GM19452 (cell line): ENCODE measurements around the gene CMSS1.
A peak's percentile ranks its signal among the peaks of the same experiment; 100 is the strongest.

Experiments
- ATAC-seq: cut with Tn5 transposase; IDR thresholded peaks from one replicate; pipeline ENCODE4 v1.9.1; 2021; ENCODE audit not compliant: unreplicated experiment

Gene CMSS1

DNA sequence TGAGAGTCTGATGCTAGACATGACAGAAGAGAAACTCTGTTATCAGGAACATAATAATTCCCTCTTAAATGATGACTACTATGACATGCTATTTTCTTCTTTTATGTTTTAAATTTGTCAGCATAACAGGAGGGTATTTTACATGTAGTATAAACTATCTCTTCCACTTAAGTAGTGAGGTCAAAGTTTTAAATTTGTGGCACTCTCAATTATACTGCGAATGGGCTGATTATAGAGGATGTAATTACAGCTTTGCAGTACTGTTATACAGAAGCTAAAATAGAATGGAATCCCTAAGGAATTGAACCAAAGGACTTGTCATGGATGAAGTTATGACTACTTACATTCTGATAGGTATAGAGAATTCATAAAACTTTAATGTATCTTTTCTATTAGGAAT is 34.3 kb downstream of the CMSS1 start:
- no peak for ATAC-seq

GRCh38 chr3:99852851-99853250 is 35.2 kb downstream of the CMSS1 start:
- no peak for ATAC-seq

DNA sequence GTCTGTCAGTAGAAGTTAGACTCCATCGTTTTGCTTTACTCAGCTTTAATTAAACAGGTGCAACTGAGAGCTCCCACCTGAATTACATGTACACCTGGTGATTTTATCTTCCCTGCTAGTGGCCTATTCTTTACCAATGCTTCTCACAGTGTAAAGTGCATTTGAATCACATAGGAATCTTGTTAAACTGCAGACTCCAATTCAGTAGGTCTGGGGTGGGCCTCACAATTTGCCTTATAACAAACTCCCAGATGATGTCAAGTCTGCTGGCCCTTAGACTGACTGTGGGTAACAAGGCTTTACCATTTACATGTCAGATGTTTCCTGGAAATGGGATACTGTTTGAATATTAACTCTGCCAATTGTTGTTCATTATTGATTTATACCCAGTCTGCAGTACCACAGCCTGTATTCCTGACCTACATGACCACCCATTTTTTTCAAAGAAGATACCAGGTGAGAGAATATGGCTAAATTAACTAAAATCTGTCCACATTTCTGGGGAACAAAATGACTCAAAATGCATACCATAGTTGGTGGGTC is 37.2 kb downstream of the CMSS1 start:
- no peak for ATAC-seq

- no peak for ATAC-seq
Observed at GRCh38 chr3:99855900-99856299, 38.2 kb downstream of the CMSS1 start.

DNA sequence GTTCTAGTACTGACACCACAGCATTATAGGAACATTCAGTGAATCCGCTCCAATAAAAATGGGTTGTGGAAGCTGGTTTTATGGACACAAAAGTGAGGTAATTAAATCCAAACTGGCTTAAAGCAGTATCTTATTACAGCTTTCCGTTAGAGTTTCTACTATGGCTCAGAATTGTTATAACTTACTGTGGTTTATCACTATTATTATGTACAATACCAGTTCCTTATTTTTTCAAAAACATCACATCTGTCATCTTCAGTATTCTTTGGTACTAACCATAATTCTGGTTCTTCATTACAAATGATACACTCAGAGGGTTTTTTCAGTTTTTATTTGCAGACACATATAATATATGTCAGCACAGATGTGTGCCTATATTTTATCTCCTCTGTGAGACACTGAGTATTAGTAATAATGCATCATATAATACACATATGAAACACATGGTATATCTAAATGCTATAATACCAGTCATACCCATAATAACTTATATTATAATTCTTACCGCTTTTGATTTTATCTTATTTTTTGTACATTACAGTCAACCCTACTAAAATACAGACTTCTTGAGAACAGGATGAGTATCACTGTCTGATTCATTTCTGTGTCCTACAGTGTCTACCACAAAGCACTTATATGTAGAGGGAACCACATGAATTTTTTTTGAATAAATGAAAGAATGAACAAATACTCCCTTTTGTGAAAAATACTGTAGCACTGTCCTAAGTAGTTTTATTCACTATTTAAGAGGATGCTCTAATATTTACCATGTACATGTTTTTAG is 39.0 kb downstream of the CMSS1 start:
- no peak for ATAC-seq

GRCh38 chr3:99857278-99857677 is 39.6 kb downstream of the CMSS1 start:
- ATAC-seq, result no peak

DNA sequence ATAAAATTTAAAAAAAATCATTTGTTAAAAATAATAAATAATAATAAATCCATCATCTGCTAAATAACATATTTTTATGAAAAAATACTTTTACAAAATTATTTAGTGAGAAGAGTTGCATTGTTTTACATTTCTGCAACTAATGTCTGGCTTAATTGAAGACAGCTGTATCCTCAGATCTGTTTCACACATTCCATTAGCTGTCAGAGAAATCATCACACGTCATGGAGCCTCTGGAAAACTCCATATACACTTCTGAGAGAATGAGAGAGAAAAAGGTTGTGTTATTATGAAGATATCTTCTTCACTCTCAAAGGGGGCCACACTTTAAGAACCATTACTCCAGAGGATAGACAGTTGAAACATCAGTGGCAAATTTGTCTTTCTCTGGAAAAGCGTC is 40.8 kb downstream of the CMSS1 start:
- ATAC-seq, result no peak

- ATAC-seq, result no peak
Observed at GRCh38 chr3:99859825-99860224, 42.2 kb downstream of the CMSS1 start.

DNA sequence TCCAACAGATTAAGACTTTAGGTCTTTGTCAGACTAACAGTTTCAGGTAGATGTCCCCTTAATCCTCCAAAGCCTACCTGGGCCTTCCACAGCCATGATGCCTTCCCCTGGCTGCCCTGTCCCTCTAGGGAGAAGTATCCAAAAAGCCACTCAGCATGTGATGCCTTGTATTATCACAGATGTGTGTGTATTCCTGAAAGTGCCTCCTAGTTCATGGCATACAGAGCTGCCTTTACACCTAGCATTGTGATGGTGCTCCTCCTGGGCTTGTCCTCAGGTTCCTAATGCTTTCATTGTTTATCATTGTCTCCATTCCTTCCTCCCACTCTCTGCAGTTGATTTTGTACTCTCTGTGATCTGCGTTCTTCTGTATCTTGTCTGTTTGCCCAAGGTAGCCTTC is 43.6 kb downstream of the CMSS1 start:
- no peak for ATAC-seq

DNA sequence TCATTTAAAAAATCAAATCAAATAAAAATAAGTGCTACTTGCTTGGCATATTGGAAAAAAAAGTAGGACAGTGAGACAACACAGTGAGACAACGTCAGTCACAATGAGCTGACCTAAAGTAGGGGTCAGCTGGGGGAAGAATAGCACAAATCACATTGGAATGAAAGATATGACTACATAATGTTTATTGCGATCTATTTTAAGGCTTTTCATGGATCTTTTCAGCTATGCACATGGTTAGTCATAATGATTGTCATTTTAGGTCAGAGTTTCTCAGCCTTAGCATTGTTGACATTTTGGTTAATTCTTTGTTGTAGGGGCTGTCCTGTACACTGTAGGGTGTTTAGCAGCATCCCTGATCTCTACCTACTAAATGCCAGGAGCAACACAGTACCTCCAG is 44.5 kb downstream of the CMSS1 start:
- ATAC-seq, result no peak

- ATAC-seq, result no peak
Observed at GRCh38 chr3:99863002-99863401, 45.3 kb downstream of the CMSS1 start.

DNA sequence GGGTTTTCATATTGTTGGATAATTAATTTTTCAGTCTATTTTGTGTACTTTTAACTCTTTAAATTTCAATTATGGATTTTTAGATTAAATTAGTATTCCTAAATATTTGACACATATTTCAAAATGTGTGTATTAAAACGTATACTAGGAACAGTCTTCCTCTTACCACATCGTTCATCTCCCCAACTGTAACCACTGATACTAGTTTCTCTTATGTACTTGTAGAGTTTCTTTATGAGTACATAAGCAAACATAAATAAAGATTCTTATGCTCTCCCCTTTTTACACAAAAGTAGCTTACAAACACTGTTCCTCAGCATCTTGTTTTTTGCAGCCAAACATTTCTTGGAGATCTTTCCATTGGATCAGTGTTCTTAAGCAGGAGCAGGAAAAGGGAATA is 45.9 kb downstream of the CMSS1 start:
- ATAC-seq, result no peak

DNA sequence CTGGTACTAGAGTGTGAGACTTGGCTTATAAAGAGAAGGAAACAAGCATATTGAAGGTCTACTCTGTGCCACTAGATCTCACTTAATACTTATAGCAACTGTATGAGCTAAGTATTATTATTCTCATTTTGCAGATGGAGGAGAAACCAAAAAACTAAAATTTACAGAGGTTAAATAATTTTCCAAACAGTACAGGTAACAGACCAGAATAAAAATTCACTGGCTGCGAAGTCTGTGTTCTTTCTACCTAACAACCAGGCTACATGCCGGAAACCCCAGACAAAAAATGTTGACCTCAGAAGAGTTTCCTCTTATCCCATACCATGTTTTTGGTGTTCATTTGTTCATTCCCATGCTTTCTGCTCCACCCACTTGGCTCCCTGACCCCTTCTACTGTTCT is 46.6 kb downstream of the CMSS1 start:
- no peak for ATAC-seq

- no peak for ATAC-seq
Observed at GRCh38 chr3:99865321-99865720, 47.7 kb downstream of the CMSS1 start.

DNA sequence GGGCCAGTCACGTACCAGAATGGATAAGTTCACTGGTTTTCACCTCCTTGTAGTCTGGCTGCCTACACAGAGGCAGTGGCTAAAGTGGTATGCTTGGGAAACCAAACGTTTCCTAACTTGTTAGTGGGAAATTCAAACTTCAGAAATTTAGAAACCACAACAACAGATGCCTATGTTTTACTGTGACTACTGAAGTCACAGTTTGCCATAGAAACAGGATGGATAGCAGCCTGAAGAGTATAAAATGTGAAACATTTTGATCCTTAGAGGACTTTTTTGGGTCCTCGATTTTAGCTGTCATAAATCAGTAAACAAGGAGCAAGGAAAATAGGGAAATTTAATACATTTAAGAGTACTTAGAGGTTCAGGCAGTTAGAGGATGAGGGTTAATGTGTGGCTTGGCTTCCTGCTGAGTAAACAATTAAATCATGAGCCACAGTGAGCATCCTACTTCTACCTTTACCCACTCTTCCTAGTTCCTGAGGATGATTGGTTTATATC is 48.6 kb downstream of the CMSS1 start:
- ATAC-seq, result no peak

- ATAC-seq, result no peak
Observed at GRCh38 chr3:99867594-99868310, 50.1 kb downstream of the CMSS1 start.

GRCh38 chr3:99868311-99868646 is 50.6 kb downstream of the CMSS1 start:
- ATAC-seq, result no peak

DNA sequence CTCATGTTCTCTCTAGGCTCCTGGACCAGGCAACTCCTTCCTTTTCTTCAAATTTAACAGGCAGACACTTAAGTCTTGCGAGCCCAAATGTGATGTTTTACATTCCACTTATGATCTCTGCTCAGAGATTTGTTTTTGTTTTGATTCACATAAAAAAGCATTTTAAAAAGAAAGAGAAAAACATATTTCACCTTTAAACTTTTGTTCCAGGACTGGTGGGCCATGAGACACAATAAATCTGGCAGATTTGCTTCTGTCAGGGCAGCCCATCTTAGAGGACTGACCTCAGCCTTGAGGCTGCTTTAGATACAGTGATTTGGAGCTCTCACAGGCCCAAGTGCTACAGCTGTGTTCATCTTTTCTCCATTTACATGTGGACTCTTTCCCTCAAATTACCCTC is 52.0 kb downstream of the CMSS1 start:
- ATAC-seq, result no peak

- no peak for ATAC-seq
Observed at GRCh38 chr3:99870712-99871111, 53.0 kb downstream of the CMSS1 start.

GRCh38 chr3:99871231-99872045 is 53.8 kb downstream of the CMSS1 start:
- no peak for ATAC-seq

GRCh38 chr3:99872923-99873254 is 55.2 kb downstream of the CMSS1 start:
- peak; percentile 48 for ATAC-seq
